Activated CD8-positive, alpha-beta memory T cell treated with anti-CD3 and anti-CD28 coated beads, Interleukin-2, amount 50 U/mL, for 4 hours (primary cell): ENCODE measurements around the gene FBLN1.
"Not testable (repeated sequence)": the region's sequence is repeated elsewhere in the genome, so short reads cannot be mapped to it uniquely, and the experiment has no call there.

Experiments used
- DNase-seq: peaks from one replicate; pipeline ENCODE4 v3.0.0-alpha.2; 2020

The FBLN1 gene

DNA sequence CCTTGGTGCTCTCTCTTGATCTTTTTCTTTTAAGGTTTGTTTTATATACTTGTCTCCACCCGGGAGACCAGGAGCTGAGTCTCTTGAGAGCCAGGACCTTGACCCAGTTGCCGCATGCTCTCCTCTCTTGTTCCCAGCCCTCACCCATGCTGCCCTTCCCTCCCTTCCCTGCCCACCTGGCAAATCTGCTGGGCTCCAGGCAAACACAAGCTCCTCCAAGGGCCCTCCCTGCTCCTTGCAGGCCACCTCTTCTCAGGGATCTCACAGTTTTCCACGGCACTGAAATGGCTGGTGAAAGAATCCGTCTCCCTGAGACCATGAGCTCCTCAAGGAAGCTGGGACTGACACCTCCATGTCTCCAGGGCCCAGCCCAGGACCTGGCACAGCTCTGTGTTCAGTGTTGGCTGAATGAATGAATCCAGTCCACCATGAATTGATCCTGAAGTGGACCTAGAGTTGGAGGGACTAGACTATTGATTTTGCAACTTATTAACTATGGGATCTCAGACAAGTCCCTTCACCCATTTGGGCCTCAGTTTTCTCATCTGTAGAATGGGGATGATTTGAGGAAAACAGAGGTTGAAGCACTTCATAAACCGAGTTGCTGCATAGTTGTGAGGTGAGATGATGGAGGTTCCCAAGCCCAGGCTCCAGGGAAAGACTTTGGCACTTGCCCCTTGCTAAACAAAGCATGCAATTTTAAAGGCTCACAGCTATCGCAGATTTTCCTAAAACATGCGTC, 25.1 kb upstream of the FBLN1 start:
- no peak for DNase-seq

DNA sequence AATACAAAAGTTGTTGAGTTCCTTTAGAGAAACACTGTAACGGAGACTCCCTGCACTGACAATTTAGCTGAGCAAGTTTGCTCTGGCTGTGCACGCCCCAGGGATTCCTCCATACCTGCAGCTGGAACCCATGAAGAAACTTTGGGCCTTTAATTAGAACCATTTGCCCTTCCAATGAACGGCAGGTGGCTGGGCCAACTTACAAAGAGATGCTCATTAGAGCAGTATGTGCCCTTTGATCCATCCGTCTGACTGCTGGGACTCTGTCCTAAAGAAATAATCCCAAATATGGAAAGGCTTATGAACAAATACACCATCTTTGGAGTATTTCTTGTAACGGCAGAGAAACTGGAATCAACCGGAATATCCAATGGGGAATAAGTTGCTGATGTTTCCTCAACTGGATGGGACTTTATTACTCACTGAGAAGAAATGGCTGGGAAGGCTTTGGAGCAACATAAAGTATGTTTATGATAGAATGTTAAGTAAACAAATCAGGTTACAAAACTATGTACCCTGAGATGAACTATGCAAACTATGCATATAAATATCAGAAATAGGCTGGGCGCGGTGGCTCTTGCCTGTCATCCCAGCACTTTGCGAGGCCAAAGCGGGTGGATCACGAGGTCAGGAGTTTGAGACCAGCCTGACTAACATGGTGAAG, 24.4 kb upstream of the FBLN1 start:
- no peak for DNase-seq

DNA sequence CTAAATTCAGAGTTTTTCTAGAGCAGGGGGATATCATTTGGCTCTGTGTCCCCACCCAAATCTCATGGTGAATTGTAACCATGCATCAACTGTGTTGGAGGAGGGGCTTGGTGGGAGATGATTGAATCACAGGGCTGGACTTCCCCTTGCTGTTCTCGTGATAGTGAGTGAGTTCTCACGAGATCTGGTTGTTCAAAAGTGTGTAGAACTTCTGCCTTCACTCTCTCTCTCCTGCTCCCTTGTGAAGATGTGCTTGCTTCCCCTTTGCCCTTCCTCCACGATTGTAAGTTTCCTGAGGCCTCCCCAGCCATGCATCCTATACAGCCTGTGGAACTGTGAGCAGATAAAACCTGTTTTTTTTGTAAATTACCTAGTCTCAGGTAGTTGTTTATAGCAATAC, 22.0 kb upstream of the FBLN1 start:
- no peak for DNase-seq

DNA sequence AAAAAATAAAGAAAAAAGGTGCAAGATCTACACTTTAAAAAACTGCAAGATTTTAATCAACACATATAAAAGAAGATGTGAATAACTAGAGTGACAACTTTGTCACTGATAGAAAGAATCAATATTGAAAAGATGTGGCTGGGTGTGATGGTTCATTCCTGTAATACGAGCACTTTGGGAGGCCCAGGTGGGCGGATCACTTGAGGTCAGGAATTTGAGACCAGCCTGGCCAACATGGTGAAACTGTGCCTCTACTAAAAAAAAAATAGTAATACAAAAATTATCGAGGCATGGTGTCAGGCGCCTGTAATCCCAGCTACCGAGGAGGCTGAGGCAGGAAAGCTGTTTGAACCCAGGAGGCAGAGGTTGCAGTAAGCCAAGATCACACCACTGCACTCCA, 21.0 kb upstream of the FBLN1 start:
- DNase-seq = no peak

DNA sequence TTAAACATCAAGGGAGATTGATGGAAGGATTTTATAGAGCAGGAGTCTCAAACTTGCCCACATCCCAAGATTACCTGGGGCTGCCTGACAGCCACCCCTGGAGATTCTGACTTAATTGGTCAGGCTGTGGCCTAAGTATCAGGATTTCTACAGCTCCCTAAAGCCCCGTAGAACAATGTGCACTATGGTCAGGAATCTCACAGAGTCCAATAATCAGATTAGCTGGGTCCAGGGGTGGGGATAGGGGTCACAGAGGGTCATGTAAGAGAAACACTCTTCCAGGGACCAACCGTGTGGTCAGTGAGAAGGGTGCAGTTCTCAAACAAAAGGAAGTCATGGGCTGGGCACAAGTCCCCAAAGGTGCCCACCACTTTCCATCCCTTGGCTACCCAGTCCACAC, 20.5 kb upstream of the FBLN1 start:
- DNase-seq = no peak

DNA sequence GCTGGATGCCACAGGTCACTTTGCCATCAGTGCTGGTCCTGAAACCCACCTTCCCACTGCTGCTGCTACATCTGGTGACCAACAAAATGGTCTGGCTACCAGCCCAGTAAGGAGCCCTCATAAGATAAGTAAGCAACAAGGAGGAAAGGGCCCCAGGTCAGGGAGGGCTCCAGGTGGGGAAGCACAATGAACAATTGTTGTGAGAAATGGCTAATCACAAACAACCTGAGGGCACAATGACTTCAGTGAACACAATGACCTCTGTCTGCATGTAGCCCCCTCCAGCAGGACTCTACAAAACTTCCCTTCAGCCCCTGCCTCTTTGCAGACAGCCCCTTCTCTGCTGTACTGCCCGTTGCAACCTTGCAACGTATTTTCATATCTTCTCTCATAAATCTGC, 19.4 kb upstream of the FBLN1 start:
- no peak for DNase-seq

DNA sequence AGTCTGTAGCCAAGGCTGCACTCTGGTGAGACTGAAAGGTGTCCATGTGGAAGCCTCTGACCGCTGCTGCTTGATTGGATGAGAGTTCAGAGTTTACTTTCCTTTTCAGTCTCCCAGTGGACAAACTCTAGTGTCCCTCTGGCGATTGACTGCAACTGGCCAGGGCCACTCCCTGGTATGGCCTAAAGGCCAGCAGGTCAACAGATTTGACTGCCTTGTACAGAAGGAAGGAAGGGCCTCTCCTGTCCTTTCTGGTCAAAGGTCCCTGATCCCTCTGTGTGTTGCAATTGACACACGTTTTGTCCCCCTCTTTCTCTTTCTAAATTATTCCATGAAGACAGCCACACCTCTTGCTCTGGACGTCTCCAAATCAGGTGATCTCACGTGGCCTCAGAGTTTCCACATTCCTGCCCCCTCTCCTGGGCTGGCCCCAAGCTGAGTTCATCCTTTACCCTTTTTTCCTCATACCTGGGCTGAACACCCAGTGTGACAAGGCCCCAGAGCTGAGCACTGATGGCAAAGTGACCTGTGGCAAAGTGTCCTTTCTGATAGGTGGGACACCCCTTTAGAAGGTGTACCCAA, 18.7 kb upstream of the FBLN1 start:
- no peak for DNase-seq

DNA sequence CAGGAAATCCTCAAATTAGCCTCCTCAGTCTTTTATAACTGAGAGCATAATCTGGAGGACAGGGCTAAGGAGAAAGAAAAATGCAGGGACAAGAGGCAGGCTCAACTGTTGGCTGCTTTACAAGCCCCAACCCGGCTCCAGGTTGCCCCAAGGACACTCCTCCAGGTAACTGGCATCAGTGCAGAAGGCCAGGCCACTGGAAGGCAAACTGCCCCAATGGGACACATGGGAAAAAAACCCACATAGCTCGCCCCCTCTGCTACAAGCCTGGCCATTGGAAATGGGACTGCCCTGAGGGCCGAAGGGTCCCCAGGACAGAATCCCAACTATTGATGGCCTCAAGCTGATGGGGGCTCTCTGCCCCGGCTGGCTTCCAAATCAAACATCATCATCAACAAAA, 17.9 kb upstream of the FBLN1 start:
- no peak for DNase-seq

DNA sequence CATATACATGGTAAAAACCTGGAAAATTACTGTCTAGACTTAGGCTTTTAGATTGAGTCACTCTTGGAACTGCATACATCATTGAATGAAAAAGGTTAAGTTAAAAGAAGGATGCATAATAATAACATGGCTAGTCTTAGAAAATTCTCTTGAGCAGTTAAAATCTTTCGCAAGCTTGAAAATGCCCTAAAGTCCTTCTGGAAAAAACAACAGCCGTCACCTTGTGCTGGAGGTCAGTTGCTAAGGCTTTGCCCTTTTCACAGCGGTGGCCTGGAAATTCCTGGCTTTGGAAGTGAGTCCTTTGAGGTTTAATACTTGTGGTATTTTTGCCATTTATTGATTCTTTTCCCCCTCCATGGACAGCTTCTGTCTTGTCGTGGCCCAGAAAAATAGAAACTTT, 17.4 kb upstream of the FBLN1 start:
- DNase-seq = no peak

DNA sequence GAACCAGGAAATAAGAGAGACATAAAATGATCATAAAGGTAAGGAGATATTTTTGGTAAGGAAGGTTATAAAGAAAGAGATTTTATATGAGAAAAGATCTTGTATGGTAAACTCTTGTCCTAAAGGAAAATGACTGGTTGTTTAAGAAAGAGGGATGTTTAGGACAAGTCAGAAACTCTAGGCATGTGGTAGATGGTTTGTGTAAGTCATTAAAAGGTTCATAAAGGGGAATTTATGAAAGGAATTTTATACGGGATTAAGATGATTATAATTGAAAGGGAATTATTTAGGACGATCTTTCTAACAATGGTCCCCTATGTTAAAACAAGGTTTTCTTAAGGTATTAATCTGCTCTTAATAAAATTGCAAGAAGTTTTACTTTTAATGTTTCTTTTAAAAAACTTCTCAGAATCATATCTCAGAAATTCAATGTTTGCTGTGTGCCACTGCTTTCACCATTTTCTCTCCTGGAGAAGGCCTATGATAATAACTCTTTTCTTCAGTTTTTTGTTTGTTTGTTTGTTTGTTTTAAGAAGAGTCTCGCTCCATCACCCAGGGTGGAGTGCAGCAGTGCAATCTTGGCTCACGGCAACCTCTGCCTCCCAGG, 13.8 kb upstream of the FBLN1 start:
- no peak for DNase-seq

DNA sequence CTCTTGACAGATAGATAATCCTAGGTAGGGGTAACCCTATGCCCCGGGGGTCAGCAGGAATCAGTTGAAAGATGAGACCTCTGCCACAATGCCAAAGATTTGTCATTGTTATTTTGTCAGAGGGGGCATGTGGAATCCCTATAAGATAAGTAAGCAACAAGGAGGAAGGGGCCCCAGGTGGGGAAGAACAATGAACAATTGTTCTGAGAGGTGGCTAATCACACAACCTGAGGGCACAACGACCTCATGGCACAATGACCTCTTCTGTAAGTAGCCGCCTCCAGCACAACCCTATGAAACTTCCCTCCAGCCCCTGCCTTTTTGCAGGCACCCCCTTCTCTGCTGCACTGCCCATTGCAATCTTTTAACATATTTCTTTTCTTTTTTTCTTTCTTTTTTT, 11.8 kb upstream of the FBLN1 start:
- no peak for DNase-seq

DNA sequence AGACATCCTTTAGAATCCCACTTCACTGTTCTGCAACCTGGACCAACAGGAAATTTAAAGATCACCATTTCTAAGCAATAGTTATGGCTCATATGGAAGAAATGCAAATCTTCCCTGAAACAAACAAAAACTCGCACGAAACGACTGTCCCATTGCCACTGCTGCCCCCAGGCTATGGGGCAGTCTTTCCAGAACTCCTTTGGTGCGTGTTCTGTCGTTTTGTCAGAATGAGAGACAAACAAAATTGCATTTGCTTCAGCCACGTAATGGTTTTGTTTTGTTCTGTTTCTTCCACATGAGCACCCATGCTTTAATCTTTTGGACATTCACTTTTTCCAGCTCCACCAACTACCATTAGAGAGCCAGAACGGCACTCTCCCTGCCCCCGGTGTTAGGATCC, 10.8 kb upstream of the FBLN1 start:
- DNase-seq = no peak

DNA sequence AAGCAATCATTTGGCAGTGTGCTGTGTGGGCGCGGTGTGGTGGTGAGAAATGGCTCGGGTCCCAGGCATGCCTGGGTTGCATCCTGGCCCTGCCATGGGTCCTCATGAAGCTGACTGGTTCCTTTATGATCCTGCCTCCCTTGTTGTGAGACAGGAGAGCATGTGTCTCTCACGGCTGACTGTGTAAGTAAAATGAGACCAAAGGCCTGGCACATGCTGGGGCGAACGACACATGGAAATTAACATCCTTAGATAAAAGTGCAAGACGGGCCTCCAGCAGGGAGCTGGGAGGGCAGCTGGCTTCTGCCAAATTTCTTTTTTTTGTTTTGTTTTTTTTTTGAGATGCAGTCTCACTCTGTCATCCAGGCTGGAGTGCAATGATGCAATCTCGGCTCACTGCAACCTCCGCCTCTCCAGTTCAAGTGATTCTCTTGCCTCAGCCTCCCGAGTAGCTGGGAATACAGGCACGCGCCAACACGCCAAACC, 9.4 kb upstream of the FBLN1 start:
- DNase-seq = no peak

DNA sequence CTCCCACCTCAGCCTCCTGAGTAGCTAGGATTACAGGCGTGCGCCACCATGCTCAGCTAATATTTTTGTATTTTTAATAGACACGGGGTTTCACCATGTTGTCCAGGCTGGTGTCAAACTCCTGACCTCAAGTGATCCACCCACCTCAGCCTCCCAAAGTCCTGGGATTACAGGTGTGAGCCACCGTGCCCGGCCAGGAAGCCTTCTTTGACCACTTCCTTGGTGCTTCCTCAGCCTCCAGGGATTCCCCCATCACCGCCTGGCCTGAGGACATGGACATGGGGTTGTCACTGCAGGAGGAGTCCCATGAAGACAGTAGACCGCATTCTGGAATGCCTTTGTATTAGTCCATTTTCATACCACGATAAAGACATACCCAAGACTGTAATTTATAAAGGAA, 8.4 kb upstream of the FBLN1 start:
- not testable (repeated sequence) for DNase-seq

DNA sequence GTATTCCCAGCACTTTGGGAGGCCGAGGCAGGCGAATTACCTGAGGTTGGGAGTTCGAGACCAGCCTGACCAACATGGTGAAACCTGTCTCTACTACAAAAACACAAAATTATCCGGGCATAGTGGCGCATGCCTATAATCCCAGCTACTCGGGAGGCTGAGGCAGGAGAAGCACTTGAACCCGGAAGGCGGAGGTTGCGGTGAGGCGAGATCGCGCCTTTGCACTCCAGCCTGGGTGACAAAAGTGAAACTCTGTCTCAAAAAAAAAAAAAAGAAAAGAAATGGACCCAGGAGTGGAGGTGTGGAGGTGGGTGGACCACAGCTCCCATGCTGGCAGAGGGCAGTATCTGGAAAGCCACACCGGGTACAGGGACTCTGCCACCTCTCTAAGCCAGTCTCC, 7.1 kb upstream of the FBLN1 start:
- not testable (repeated sequence) for DNase-seq

DNA sequence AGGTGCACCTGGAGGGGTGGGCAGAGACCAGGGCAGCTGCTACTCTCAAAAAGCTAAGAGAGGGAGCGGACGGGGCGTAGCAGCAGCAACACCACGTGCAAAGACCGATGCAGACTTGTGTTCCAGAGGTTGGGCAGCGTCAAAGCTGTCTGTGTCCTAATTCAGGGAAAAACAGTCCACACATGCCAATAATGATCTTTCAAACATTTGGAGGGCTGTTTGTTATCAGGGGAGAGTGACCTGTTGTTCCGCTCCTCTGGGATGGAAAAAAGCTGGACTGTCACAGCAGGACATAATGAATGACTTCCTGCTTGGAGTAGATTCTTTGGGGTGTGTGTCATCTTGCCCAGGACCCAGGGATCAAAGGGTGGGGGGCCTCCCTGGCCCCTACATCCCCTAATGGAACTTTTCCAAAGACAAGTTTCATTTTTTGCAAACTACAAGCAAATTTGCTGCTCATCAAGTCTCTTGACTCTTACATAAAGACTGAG, 6.2 kb upstream of the FBLN1 start:
- no peak for DNase-seq

DNA sequence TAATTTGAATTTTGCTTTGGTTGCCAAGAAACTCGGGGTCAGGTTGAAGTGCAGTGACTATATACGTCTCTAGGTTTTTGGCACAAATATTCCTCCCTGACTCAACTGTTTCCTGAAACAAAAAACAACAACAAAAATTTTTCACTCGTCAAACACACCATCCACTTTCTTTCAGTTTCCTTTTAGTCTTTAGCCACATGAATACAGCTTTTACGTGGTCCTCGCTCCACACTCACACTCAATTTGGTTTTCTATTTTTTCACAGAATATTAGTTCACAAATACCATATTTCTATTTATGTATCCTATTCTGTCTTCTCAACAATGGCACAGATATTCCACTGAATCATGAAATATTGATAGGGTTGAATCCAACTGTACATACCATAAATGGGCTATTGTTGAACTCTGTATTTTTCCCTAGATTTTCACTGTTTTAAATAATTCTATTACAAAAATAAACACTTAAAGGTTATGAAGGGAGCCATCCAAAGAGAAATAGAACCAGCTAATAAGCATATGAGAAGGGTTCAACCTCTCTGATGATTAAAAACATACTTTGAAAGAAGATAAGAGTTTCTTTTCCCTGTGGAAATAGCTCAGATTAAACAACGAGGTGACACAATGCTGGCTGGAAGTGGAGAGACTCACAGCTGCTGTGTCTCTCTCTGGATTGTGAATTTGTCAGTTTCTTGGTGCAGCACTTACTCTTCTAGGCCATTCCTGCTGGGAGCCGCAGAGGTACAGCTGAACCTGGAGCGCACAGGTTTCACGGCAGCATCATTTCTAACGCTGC, 5.1 kb upstream of the FBLN1 start:
- no peak for DNase-seq

DNA sequence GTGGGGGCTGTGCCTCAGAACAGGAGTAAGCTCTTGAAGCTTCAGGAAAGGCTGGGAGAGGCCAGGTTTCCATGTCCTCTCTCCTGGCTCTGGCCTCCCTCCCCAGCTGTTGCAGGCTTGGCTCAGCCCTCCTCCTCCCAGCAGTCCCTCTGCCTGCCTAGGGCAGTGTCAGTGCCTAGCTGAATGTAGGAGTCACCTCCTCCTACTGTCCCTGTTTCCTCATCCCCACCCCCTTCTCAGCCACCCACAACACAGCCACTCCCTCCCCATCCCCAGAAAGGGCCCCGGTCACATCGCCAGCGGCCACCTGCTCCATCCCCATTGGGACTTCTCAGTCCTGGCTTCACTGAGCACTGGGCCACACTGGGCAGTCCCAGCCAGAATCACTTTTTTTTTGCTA, 2.9 kb upstream of the FBLN1 start:
- DNase-seq = no peak

DNA sequence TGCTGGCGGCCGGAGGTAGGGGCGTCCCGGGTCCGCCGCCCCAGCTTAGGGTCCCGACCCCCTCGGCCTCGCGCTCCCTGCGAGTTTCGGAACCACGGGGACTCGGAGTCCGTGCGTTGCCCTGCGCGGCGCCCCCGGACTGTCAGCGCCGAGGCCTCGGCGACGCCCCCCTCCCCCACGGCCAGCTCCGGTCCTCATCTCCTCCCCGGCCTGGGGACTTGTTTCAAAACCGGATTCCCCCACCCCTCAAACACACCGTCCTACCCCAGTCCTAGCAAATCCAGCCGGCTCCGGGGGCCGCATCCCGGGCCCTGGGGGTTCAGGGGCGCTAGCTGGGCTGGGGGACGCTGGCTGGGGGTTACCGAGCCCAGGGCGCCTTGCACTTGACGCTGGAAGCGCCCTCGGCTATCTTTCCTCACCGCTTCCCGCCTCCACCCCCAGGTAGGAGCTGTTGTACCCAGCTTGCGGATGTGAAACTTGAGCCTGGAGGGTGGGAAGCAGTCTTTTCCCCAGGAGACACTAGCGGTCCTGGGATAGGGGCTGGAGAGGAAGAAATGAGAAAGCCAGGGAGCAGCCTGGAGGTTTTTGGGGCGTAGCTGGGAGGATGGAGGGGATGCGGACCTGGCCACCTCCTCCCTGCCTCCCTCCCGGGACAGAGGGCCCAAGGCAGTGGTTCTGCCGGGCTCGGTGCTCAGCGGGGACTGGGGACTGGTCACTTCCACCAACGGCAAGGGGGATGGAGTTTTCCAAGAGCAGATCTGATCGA, 550 bp downstream of the FBLN1 start:
- DNase-seq = no peak

DNA sequence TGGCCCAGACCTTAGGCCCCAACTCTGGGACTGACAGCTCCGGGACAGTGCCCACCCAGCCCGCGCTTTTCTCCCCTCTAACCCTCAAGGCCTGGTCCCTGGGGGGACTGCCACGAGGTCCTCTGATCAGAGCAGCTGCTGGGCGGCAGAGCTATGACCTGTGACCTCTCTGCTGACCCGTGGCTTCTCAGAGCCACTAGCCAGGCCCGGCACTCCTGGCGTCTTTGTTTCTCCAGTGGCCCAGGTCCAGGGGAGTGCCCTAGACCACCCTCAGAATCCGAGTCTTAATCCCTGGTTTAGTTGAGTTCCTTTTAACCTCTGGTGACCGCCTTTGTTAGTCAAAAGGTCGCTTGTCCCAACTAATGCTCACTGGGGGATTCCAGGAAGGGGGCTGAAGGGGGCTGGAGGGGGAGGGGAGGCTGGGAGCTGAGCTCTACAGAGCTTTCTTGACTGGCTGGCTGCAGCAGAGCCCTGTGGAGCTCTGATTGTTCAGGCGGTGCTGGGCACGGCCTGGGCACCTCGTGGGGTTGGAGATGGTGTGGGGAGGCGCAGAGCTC, 1.2 kb downstream of the FBLN1 start:
- DNase-seq = no peak
